ENCODE data around the gene CDCA7L.
"Not testable (repeated sequence)": the region's sequence is repeated elsewhere in the genome, so short reads cannot be mapped to it uniquely, and the experiment has no call there.

The CDCA7L gene

GRCh38 chr7:21867226-21867625 lies 78.5 kb downstream of the CDCA7L start (continued):
- TF ChIP-seq, protein P1, sequence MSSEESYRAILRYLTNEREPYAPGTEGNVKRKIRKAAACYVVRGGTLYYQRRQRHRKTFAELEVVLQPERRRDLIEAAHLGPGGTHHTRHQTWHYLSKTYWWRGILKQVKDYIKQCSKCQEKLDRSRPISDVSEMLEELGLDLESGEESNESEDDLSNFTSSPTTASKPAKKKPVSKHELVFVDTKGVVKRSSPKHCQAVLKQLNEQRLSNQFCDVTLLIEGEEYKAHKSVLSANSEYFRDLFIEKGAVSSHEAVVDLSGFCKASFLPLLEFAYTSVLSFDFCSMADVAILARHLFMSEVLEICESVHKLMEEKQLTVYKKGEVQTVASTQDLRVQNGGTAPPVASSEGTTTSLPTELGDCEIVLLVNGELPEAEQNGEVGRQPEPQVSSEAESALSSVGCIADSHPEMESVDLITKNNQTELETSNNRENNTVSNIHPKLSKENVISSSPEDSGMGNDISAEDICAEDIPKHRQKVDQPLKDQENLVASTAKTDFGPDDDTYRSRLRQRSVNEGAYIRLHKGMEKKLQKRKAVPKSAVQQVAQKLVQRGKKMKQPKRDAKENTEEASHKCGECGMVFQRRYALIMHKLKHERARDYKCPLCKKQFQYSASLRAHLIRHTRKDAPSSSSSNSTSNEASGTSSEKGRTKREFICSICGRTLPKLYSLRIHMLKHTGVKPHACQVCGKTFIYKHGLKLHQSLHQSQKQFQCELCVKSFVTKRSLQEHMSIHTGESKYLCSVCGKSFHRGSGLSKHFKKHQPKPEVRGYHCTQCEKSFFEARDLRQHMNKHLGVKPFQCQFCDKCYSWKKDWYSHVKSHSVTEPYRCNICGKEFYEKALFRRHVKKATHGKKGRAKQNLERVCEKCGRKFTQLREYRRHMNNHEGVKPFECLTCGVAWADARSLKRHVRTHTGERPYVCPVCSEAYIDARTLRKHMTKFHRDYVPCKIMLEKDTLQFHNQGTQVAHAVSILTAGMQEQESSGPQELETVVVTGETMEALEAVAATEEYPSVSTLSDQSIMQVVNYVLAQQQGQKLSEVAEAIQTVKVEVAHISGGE (tag by site-specific recombination; conservative IDR thresholded peaks at IDR 0.05; ENCODE audit: low read depth) = no peak
- no peak for TF ChIP-seq ZNF555 (tag by site-specific recombination; conservative IDR thresholded peaks at IDR 0.05)
- TF ChIP-seq SALL2 (tag by site-specific recombination; IDR thresholded peaks at IDR 0.05; ENCODE audit: borderline replicate concordance) = no peak
- no peak for TF ChIP-seq ZNF404 (tag by site-specific recombination; IDR thresholded peaks at IDR 0.05)

- H3K9me3 ChIP-seq (ENCODE audit: control insufficient read depth, insufficient read depth, low read depth, low read length) = no peaks in the 10 kb centered on the region
- no peaks in the 10 kb centered on the region for H3K36me3 ChIP-seq (ENCODE audit: control insufficient read depth in 2 of 2, insufficient read depth in 1 of 2, low read length in 2 of 2)
- no peak overlapping the region for H3K27ac ChIP-seq (ENCODE audit: extremely low read depth, low read depth, low read length)
- TF ChIP-seq ZNF157 (tag by site-specific recombination; IDR thresholded peaks at IDR 0.05) = no peak
- TF ChIP-seq IKZF3 (tag by site-specific recombination; IDR thresholded peaks at IDR 0.05) = no peak
- TF ChIP-seq ZNF223 (tag by site-specific recombination; IDR thresholded peaks at IDR 0.05) = no peak
- TF ChIP-seq ZBTB49 (tag by site-specific recombination; IDR thresholded peaks at IDR 0.05; ENCODE audit: low read depth) = no peak
- TF ChIP-seq ZNF48 (tag by site-specific recombination; IDR thresholded peaks at IDR 0.05) = no peak
- no peak for TF ChIP-seq OSR2 (tag by site-specific recombination; IDR thresholded peaks at IDR 0.05)
- ChIA-PET POLR2A (no interaction called here), CTCF (no interaction called here)
- H3K4me1 ChIP-seq (ENCODE audit: control insufficient read depth, insufficient read depth, low read length) = no peaks in the 10 kb centered on the region
- H3K4me3 ChIP-seq (ENCODE audit: low read depth, low read length) = no peak overlapping the region
These were observed 79.0 kb downstream of the CDCA7L start for GRCh38 chr7:21866731-21867130.

- H3K4me1 ChIP-seq (ENCODE audit: control insufficient read depth, insufficient read depth, low read length); H3K27ac ChIP-seq (ENCODE audit: extremely low read depth, low read depth, low read length); H3K9me3 ChIP-seq (ENCODE audit: control insufficient read depth, insufficient read depth, low read depth, low read length); H3K4me3 ChIP-seq (ENCODE audit: low read depth, low read length); H3K36me3 ChIP-seq (ENCODE audit: control insufficient read depth in 2 of 2, insufficient read depth in 1 of 2, low read length in 2 of 2): not testable (repeated sequence)
- TF ChIP-seq, protein P2, sequence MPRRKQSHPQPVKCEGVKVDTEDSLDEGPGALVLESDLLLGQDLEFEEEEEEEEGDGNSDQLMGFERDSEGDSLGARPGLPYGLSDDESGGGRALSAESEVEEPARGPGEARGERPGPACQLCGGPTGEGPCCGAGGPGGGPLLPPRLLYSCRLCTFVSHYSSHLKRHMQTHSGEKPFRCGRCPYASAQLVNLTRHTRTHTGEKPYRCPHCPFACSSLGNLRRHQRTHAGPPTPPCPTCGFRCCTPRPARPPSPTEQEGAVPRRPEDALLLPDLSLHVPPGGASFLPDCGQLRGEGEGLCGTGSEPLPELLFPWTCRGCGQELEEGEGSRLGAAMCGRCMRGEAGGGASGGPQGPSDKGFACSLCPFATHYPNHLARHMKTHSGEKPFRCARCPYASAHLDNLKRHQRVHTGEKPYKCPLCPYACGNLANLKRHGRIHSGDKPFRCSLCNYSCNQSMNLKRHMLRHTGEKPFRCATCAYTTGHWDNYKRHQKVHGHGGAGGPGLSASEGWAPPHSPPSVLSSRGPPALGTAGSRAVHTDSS (tag by site-specific recombination; IDR thresholded peaks at IDR 0.05) = peak; percentile 46; the same call in 1 of the 2 replicates
- ChIA-PET POLR2A (interaction anchor here (0.6 kb wide), 2 partner anchors 12 to 31 kb away, joined by 3 read pairs; no protein-coding TSS in a partner anchor), CTCF (interaction anchor here (0.7 kb wide), 1 partner anchor 1270 kb away, joined by 3 read pairs; no protein-coding TSS in a partner anchor)
These were observed 80.0 kb downstream of the CDCA7L start for GRCh38 chr7:21865631-21866204.

DNA sequence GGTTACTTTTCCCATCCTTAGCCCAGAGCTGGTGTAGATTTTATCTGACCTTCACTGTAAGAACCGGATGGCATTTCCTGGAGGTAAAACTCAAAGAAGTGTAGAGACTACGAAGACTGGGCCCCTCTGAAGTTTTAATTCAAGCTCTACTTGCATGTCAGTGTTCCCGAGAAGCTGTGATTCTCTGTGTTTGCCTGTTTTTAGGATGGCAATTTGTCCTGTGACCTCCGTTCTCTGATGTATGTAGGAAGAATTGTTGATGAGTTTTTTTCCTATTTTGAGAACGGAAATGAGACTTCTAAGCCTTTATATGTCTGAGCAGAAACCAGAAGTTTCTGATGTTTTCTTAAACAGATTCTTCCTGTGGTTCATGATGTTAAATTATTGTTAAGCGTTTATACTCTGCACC lies 94.1 kb downstream of the CDCA7L start:
- Histone ChIP-seq H3K4me1 (ENCODE audit: control insufficient read depth, insufficient read depth, low read length) (no peaks in the 10 kb centered on the region), H3K4me3 (ENCODE audit: low read depth, low read length) (no peak overlapping the region), H3K27ac (ENCODE audit: extremely low read depth, low read depth, low read length) (no peak overlapping the region), H3K9me3 (ENCODE audit: control insufficient read depth, insufficient read depth, low read depth, low read length) (no peaks in the 10 kb centered on the region), H3K36me3 (ENCODE audit: control insufficient read depth in 2 of 2, insufficient read depth in 1 of 2, low read length in 2 of 2) (no peaks in the 10 kb centered on the region)
- TF ChIP-seq ZFP3 (tag by site-specific recombination; IDR thresholded peaks at IDR 0.05; ENCODE audit: low read depth) (no peak), ZBTB8A (tag by site-specific recombination; IDR thresholded peaks at IDR 0.05) (no peak)
- TF ChIP-seq, protein P3, sequence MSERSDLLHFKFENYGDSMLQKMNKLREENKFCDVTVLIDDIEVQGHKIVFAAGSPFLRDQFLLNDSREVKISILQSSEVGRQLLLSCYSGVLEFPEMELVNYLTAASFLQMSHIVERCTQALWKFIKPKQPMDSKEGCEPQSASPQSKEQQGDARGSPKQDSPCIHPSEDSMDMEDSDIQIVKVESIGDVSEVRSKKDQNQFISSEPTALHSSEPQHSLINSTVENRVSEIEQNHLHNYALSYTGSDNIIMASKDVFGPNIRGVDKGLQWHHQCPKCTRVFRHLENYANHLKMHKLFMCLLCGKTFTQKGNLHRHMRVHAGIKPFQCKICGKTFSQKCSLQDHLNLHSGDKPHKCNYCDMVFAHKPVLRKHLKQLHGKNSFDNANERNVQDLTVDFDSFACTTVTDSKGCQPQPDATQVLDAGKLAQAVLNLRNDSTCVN (tag by site-specific recombination; optimal IDR thresholded peaks at IDR 0.05) = no peak
- CTCF ChIA-PET = no interaction called here
- POLR2A ChIA-PET = no interaction called here
